Measurements from ENCODE around the gene PIGBOS1. TPM values are rescaled to one million over a fixed set of nuclear protein-coding genes. Genes with fewer than 3 reads are reported as not detected.

Gene PIGBOS1
- total RNA-seq, 1 experiment from 2014 or later = 11.7 TPM

GRCh38 chr15:55361048-55361447 lies 42.1 kb upstream of the PIGBOS1 start:
- no peak overlapping the region for H3K4me3 Mint-ChIP-seq (ENCODE audit: unreplicated experiment)
- peaks cover 64% of the 10 kb centered on the region for H3K4me1 ChIP-seq
- DNase-seq = no peak
- H3K4me3 ChIP-seq (ENCODE audit: low read depth, low read length) = no peak overlapping the region
- POLR2A ChIA-PET = no interaction called here
- H3K27me3 ChIP-seq (replicated peaks; ENCODE audit: control insufficient read depth, insufficient read depth, low read length) = no peaks in the 10 kb centered on the region
- no TSS peak for BruUV-seq (replicated peaks)
- H3K9me3 ChIP-seq = no peaks in the 10 kb centered on the region
- TF ChIP-seq, protein P1, sequence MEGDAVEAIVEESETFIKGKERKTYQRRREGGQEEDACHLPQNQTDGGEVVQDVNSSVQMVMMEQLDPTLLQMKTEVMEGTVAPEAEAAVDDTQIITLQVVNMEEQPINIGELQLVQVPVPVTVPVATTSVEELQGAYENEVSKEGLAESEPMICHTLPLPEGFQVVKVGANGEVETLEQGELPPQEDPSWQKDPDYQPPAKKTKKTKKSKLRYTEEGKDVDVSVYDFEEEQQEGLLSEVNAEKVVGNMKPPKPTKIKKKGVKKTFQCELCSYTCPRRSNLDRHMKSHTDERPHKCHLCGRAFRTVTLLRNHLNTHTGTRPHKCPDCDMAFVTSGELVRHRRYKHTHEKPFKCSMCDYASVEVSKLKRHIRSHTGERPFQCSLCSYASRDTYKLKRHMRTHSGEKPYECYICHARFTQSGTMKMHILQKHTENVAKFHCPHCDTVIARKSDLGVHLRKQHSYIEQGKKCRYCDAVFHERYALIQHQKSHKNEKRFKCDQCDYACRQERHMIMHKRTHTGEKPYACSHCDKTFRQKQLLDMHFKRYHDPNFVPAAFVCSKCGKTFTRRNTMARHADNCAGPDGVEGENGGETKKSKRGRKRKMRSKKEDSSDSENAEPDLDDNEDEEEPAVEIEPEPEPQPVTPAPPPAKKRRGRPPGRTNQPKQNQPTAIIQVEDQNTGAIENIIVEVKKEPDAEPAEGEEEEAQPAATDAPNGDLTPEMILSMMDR (IDR thresholded peaks at IDR 0.05; ENCODE audit: insufficient read depth in 1 of 2, low read depth in 1 of 2, low read length in 1 of 2, severe bottlenecking in 1 of 2, unreplicated experiment in 1 of 2) = no peak
- H3K4me1 Mint-ChIP-seq (ENCODE audit: low read depth, unreplicated experiment) = peaks cover 43% of the 10 kb centered on the region
- intact Hi-C loops (cut with micrococcal nuclease; ENCODE audit: unreplicated experiment) = loop anchor here (5.0 kb wide), 1 partner anchor 1529 kb away; no protein-coding TSS in a partner anchor
- no peaks in the 10 kb centered on the region for H3K27me3 Mint-ChIP-seq (ENCODE audit: insufficient read depth, unreplicated experiment)
- no peaks in the 10 kb centered on the region for H3K9me3 Mint-ChIP-seq (ENCODE audit: unreplicated experiment)
- peaks cover 20% of the 10 kb centered on the region for H3K36me3 Mint-ChIP-seq (ENCODE audit: insufficient read depth, unreplicated experiment)
- H3K27ac Mint-ChIP-seq (ENCODE audit: unreplicated experiment) = no peak overlapping the region
- CTCF ChIA-PET = no interaction called here
- H3K36me3 ChIP-seq (ENCODE audit: control insufficient read depth, insufficient read depth, low read length) = no peaks in the 10 kb centered on the region

GRCh38 chr15:55360256-55360655 lies 41.3 kb upstream of the PIGBOS1 start:
- DNase-seq = no peak

DNA sequence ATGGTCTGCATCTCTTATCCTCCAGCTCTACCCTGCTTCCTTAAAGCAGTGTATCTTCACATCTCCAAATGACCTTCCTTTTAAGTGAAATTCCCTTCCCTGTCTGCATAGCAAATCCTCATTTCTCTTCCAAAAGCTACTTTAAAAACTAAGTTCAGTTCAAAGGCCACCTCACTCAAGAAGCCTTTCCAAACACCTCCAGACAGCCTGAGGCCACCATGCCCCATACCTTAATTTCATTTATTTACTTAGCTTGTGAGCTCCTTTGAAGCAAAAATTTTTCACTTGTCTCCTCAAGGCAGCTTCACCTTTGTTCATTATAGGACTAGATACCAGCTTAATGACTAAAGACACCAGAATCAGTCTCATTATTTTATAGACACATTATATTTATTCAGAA lies 39.5 kb upstream of the PIGBOS1 start:
- intact Hi-C loops (cut with micrococcal nuclease; ENCODE audit: unreplicated experiment) = loop anchor here (2.0 kb wide), 1 partner anchor 50 kb away; the partner anchor contains the start of genes CCPG1 and PIERCE2
- Mint-ChIP-seq H3K27me3 (ENCODE audit: insufficient read depth, unreplicated experiment) (no peaks in the 10 kb centered on the region), H3K36me3 (ENCODE audit: insufficient read depth, unreplicated experiment) (peaks cover 20% of the 10 kb centered on the region), H3K4me3 (ENCODE audit: unreplicated experiment) (peak overlapping the region; percentile 32), H3K9me3 (ENCODE audit: unreplicated experiment) (no peaks in the 10 kb centered on the region), H3K27ac (ENCODE audit: unreplicated experiment) (peak overlapping the region; percentile 56), H3K4me1 (ENCODE audit: low read depth, unreplicated experiment) (peaks cover 43% of the 10 kb centered on the region)
- no peak overlapping the region for H3K4me3 ChIP-seq (ENCODE audit: low read depth, low read length)
- POLR2A ChIA-PET = interaction anchor here (0.7 to 1.1 kb wide), 2 partner anchors 39 to 50 kb away, joined by 3 to 4 read pairs; partner anchors contain the start of genes CCPG1, PIERCE2, PIGB and PIGBOS1
- CTCF ChIA-PET = interaction anchor here (1.0 to 2.2 kb wide), 6 partner anchors 36 to 81 kb away, joined by 3 to 13 read pairs (median 6); partner anchors contain the start of genes CCPG1, PIERCE2, PIGB and PIGBOS1
- no peaks in the 10 kb centered on the region for H3K9me3 ChIP-seq
- H3K4me1 ChIP-seq = peaks cover 58% of the 10 kb centered on the region
- BruUV-seq (replicated peaks) = no TSS peak
- no peaks in the 10 kb centered on the region for H3K27me3 ChIP-seq (replicated peaks; ENCODE audit: control insufficient read depth, insufficient read depth, low read length)
- peak; percentile 71 to 73 for DNase-seq
- no peaks in the 10 kb centered on the region for H3K36me3 ChIP-seq (ENCODE audit: control insufficient read depth, insufficient read depth, low read length)
- TF ChIP-seq, protein P1 (IDR thresholded peaks at IDR 0.05; ENCODE audit: insufficient read depth in 1 of 2, low read depth in 1 of 2, low read length in 1 of 2, severe bottlenecking in 1 of 2, unreplicated experiment in 1 of 2) = no peak

More at GRCh38 chr15:55360256-55360655, 41.3 kb upstream of the PIGBOS1 start:
- CTCF ChIA-PET = interaction anchor here (2.2 kb wide), 1 partner anchor 80 kb away, joined by 7 read pairs; no protein-coding TSS in a partner anchor
- peaks cover 20% of the 10 kb centered on the region for H3K36me3 Mint-ChIP-seq (ENCODE audit: insufficient read depth, unreplicated experiment)
- peak overlapping the region; percentile 24 for H3K27ac Mint-ChIP-seq (ENCODE audit: unreplicated experiment)
- peaks cover 43% of the 10 kb centered on the region for H3K4me1 Mint-ChIP-seq (ENCODE audit: low read depth, unreplicated experiment)
- no peaks in the 10 kb centered on the region for H3K27me3 ChIP-seq (replicated peaks; ENCODE audit: control insufficient read depth, insufficient read depth, low read length)
- POLR2A ChIA-PET = no interaction called here
- BruUV-seq (replicated peaks) = no TSS peak
- intact Hi-C loops (cut with micrococcal nuclease; ENCODE audit: unreplicated experiment) = loop anchor here (5.0 kb wide), 1 partner anchor 1528 kb away; no protein-coding TSS in a partner anchor
- TF ChIP-seq, protein P1 (IDR thresholded peaks at IDR 0.05; ENCODE audit: insufficient read depth in 1 of 2, low read depth in 1 of 2, low read length in 1 of 2, severe bottlenecking in 1 of 2, unreplicated experiment in 1 of 2) = no peak
- H3K9me3 Mint-ChIP-seq (ENCODE audit: unreplicated experiment) = no peaks in the 10 kb centered on the region
- no peaks in the 10 kb centered on the region for H3K9me3 ChIP-seq
- no peak overlapping the region for H3K4me3 Mint-ChIP-seq (ENCODE audit: unreplicated experiment)
- no peaks in the 10 kb centered on the region for H3K36me3 ChIP-seq (ENCODE audit: control insufficient read depth, insufficient read depth, low read length)
- no peak overlapping the region for H3K4me3 ChIP-seq (ENCODE audit: low read depth, low read length)
- H3K27me3 Mint-ChIP-seq (ENCODE audit: insufficient read depth, unreplicated experiment) = no peaks in the 10 kb centered on the region
- H3K4me1 ChIP-seq = peaks cover 64% of the 10 kb centered on the region
